Head of caudate nucleus (tissue), 42 donors: ENCODE measurements around the gene PTPA.

Experiments used
- DNase-seq, 42 donors: peaks; one replicate each; pipeline versions ENCODE4 v3.0.0 to v3.0.0-alpha.2; 2020 to 2021; ENCODE audit warnings: mixed read lengths in 7 of 42
- intact Hi-C: fragments of 100-400 bp; cut with DNase I; formaldehyde crosslinking; loops from one replicate; pipeline ENCODE4 v1.15.0; 2022

Gene PTPA

GRCh38 chr9:129166623-129167557, 55.7 kb downstream of the PTPA start:
- peak in 23 of 42 donors; percentile 18 to 73 (median 40) for DNase-seq
- intact Hi-C loops, result no loop called here

- DNase-seq, result no peak
- intact Hi-C loops, result loop anchor here (10.0 kb wide), 3 partner anchors 155 to 325 kb away; no protein-coding TSS in a partner anchor
Observed at GRCh38 chr9:129170229-129170628, 59.0 kb downstream of the PTPA start.

- DNase-seq, result no peak
- intact Hi-C loops, result loop anchor here (10.0 kb wide), 3 partner anchors 153 to 323 kb away; no protein-coding TSS in a partner anchor
Observed at GRCh38 chr9:129171993-129172751, 61.0 kb downstream of the PTPA start.

- intact Hi-C loops, result loop anchor here (10.0 kb wide), 3 partner anchors 152 to 322 kb away; no protein-coding TSS in a partner anchor
- DNase-seq, result peak in 28 of 42 donors; percentile 5 to 74 (median 41)
Observed at GRCh38 chr9:129172816-129173215, 61.6 kb downstream of the PTPA start.

- DNase-seq, result peak in 3 of 42 donors; percentile 9 to 37 (median 13)
- intact Hi-C loops, result loop anchor here (2.0 to 10.0 kb wide), 4 partner anchors 151 to 437 kb away; no protein-coding TSS in a partner anchor
Observed at GRCh38 chr9:129173296-129174101, 62.3 kb downstream of the PTPA start.

- peak; percentile 82 to 96 (median 91) for DNase-seq
Observed at GRCh38 chr9:129174102-129174723, 63.0 kb downstream of the PTPA start.

GRCh38 chr9:129174724-129175514, 63.7 kb downstream of the PTPA start:
- intact Hi-C loops, result loop anchor here (2.0 to 10.0 kb wide), 4 partner anchors 150 to 436 kb away; no protein-coding TSS in a partner anchor
- peak; percentile 41 to 93 (median 72) for DNase-seq

More at GRCh38 chr9:129174102-129174723, 63.0 kb downstream of the PTPA start:
- intact Hi-C loops, result loop anchor here (2.0 to 10.0 kb wide), 4 partner anchors 151 to 437 kb away; no protein-coding TSS in a partner anchor

GRCh38 chr9:129175515-129175824, 64.3 kb downstream of the PTPA start:
- DNase-seq, result no peak
- intact Hi-C loops, result loop anchor here (2.0 to 10.0 kb wide), 4 partner anchors 149 to 435 kb away; no protein-coding TSS in a partner anchor

GRCh38 chr9:129175825-129176633, 64.8 kb downstream of the PTPA start:
- peak; percentile 36 to 88 (median 65) for DNase-seq
- intact Hi-C loops, result loop anchor here (2.0 to 10.0 kb wide), 4 partner anchors 149 to 435 kb away; no protein-coding TSS in a partner anchor

- intact Hi-C loops, result loop anchor here (10.0 kb wide), 3 partner anchors 148 to 318 kb away; no protein-coding TSS in a partner anchor
- DNase-seq, result peak in 26 of 42 donors; percentile 13 to 60 (median 36)
Observed at GRCh38 chr9:129176701-129177442, 65.7 kb downstream of the PTPA start.

- peak in 6 of 42 donors; percentile 15 to 56 (median 32) for DNase-seq
- intact Hi-C loops, result loop anchor here (10.0 kb wide), 3 partner anchors 147 to 317 kb away; no protein-coding TSS in a partner anchor
Observed at GRCh38 chr9:129177443-129177790, 66.2 kb downstream of the PTPA start.

- intact Hi-C loops, result loop anchor here (10.0 kb wide), 3 partner anchors 147 to 317 kb away; no protein-coding TSS in a partner anchor
- DNase-seq, result peak; percentile 93 to 99 (median 98)
Observed at GRCh38 chr9:129177791-129178567, 66.8 kb downstream of the PTPA start, which contains the start of gene IER5L. TSS of gene IER5L (minus strand) at chr9:129178261. CDS start at chr9:129178052, 209 bp downstream.

GRCh38 chr9:129178568-129179382, 67.6 kb downstream of the PTPA start:
- intact Hi-C loops, result loop anchor here (10.0 kb wide), 3 partner anchors 146 to 316 kb away; no protein-coding TSS in a partner anchor
- DNase-seq, result no peak

- intact Hi-C loops, result no loop called here
- DNase-seq, result no peak
Observed at GRCh38 chr9:129181246-129181645, 70.0 kb downstream of the PTPA start.
